ENCODE results near the gene CD180.

CD180 gene

GRCh38 chr5:67202828-67203227, 6.2 kb upstream of the CD180 start:
- Histone ChIP-seq H3K27me3 (replicated peaks; ENCODE audit: control insufficient read depth, insufficient read depth, low read length, poor library complexity, severe bottlenecking) (no peaks in the 10 kb centered on the region), H3K27ac (ENCODE audit: insufficient read depth, low read length, poor library complexity, severe bottlenecking) (peak overlapping the region; percentile 30), H3K4me1 (ENCODE audit: control insufficient read depth, insufficient read depth, low read length, poor library complexity, severe bottlenecking) (peaks cover 49% of the 10 kb centered on the region), H3K4me3 (ENCODE audit: insufficient read depth, low read depth, low read length, poor library complexity, severe bottlenecking) (no peak overlapping the region), H3K9me3 (ENCODE audit: control insufficient read depth, low read length) (peaks cover 4% of the 10 kb centered on the region), H3K36me3 (ENCODE audit: control insufficient read depth, insufficient read depth, low read length) (no peaks in the 10 kb centered on the region)
- DNase-seq: no peak

GRCh38 chr5:67201897-67202549, 5.4 kb upstream of the CD180 start:
- H3K4me3 ChIP-seq (ENCODE audit: insufficient read depth, low read depth, low read length, poor library complexity, severe bottlenecking): no peak overlapping the region
- DNase-seq: no peak
- H3K27me3 ChIP-seq (replicated peaks; ENCODE audit: control insufficient read depth, insufficient read depth, low read length, poor library complexity, severe bottlenecking): no peaks in the 10 kb centered on the region
- H3K27ac ChIP-seq (ENCODE audit: insufficient read depth, low read length, poor library complexity, severe bottlenecking): peak overlapping the region; percentile 6
- H3K4me1 ChIP-seq (ENCODE audit: control insufficient read depth, insufficient read depth, low read length, poor library complexity, severe bottlenecking): peaks cover 41% of the 10 kb centered on the region
- no peaks in the 10 kb centered on the region for H3K36me3 ChIP-seq (ENCODE audit: control insufficient read depth, insufficient read depth, low read length)
- peaks cover 4% of the 10 kb centered on the region for H3K9me3 ChIP-seq (ENCODE audit: control insufficient read depth, low read length)

GRCh38 chr5:67200809-67201562, 4.4 kb upstream of the CD180 start:
- Histone ChIP-seq H3K27ac (ENCODE audit: insufficient read depth, low read length, poor library complexity, severe bottlenecking) (no peak overlapping the region), H3K4me3 (ENCODE audit: insufficient read depth, low read depth, low read length, poor library complexity, severe bottlenecking) (no peak overlapping the region), H3K9me3 (ENCODE audit: control insufficient read depth, low read length) (peaks cover 4% of the 10 kb centered on the region), H3K4me1 (ENCODE audit: control insufficient read depth, insufficient read depth, low read length, poor library complexity, severe bottlenecking) (peaks cover 36% of the 10 kb centered on the region), H3K27me3 (replicated peaks; ENCODE audit: control insufficient read depth, insufficient read depth, low read length, poor library complexity, severe bottlenecking) (no peaks in the 10 kb centered on the region), H3K36me3 (ENCODE audit: control insufficient read depth, insufficient read depth, low read length) (no peaks in the 10 kb centered on the region)
- no peak for DNase-seq

GRCh38 chr5:67199859-67200258, 3.3 kb upstream of the CD180 start:
- Histone ChIP-seq H3K4me3 (ENCODE audit: insufficient read depth, low read depth, low read length, poor library complexity, severe bottlenecking) (no peak overlapping the region), H3K36me3 (ENCODE audit: control insufficient read depth, insufficient read depth, low read length) (no peaks in the 10 kb centered on the region), H3K27me3 (replicated peaks; ENCODE audit: control insufficient read depth, insufficient read depth, low read length, poor library complexity, severe bottlenecking) (no peaks in the 10 kb centered on the region), H3K4me1 (ENCODE audit: control insufficient read depth, insufficient read depth, low read length, poor library complexity, severe bottlenecking) (peaks cover 25% of the 10 kb centered on the region), H3K9me3 (ENCODE audit: control insufficient read depth, low read length) (peaks cover 4% of the 10 kb centered on the region), H3K27ac (ENCODE audit: insufficient read depth, low read length, poor library complexity, severe bottlenecking) (no peak overlapping the region)
- no peak for DNase-seq

GRCh38 chr5:67198917-67199316, 2.3 kb upstream of the CD180 start:
- H3K4me3 ChIP-seq (ENCODE audit: insufficient read depth, low read depth, low read length, poor library complexity, severe bottlenecking): no peak overlapping the region
- H3K9me3 ChIP-seq (ENCODE audit: control insufficient read depth, low read length): peaks cover 4% of the 10 kb centered on the region
- H3K27me3 ChIP-seq (replicated peaks; ENCODE audit: control insufficient read depth, insufficient read depth, low read length, poor library complexity, severe bottlenecking): no peaks in the 10 kb centered on the region
- H3K36me3 ChIP-seq (ENCODE audit: control insufficient read depth, insufficient read depth, low read length): no peaks in the 10 kb centered on the region
- no peak overlapping the region for H3K27ac ChIP-seq (ENCODE audit: insufficient read depth, low read length, poor library complexity, severe bottlenecking)
- peaks cover 15% of the 10 kb centered on the region for H3K4me1 ChIP-seq (ENCODE audit: control insufficient read depth, insufficient read depth, low read length, poor library complexity, severe bottlenecking)
- no peak for DNase-seq

GRCh38 chr5:67197536-67197935, 937 bp upstream of the CD180 start:
- H3K27me3 ChIP-seq (replicated peaks; ENCODE audit: control insufficient read depth, insufficient read depth, low read length, poor library complexity, severe bottlenecking): no peaks in the 10 kb centered on the region
- no peak overlapping the region for H3K27ac ChIP-seq (ENCODE audit: insufficient read depth, low read length, poor library complexity, severe bottlenecking)
- no peaks in the 10 kb centered on the region for H3K36me3 ChIP-seq (ENCODE audit: control insufficient read depth, insufficient read depth, low read length)
- peaks cover 4% of the 10 kb centered on the region for H3K9me3 ChIP-seq (ENCODE audit: control insufficient read depth, low read length)
- H3K4me3 ChIP-seq (ENCODE audit: insufficient read depth, low read depth, low read length, poor library complexity, severe bottlenecking): no peak overlapping the region
- H3K4me1 ChIP-seq (ENCODE audit: control insufficient read depth, insufficient read depth, low read length, poor library complexity, severe bottlenecking): peaks cover 6% of the 10 kb centered on the region
- DNase-seq: no peak

GRCh38 chr5:67195406-67196275, 958 bp downstream of the CD180 start:
- peaks cover 2% of the 10 kb centered on the region for H3K4me1 ChIP-seq (ENCODE audit: control insufficient read depth, insufficient read depth, low read length, poor library complexity, severe bottlenecking)
- no peaks in the 10 kb centered on the region for H3K36me3 ChIP-seq (ENCODE audit: control insufficient read depth, insufficient read depth, low read length)
- no peak for DNase-seq
- no peaks in the 10 kb centered on the region for H3K27me3 ChIP-seq (replicated peaks; ENCODE audit: control insufficient read depth, insufficient read depth, low read length, poor library complexity, severe bottlenecking)
- H3K9me3 ChIP-seq (ENCODE audit: control insufficient read depth, low read length): peaks cover under 1% of the 10 kb centered on the region
- no peak overlapping the region for H3K4me3 ChIP-seq (ENCODE audit: insufficient read depth, low read depth, low read length, poor library complexity, severe bottlenecking)
- H3K27ac ChIP-seq (ENCODE audit: insufficient read depth, low read length, poor library complexity, severe bottlenecking): no peak overlapping the region

- H3K27me3 ChIP-seq (replicated peaks; ENCODE audit: control insufficient read depth, insufficient read depth, low read length, poor library complexity, severe bottlenecking): no peaks in the 10 kb centered on the region
- H3K4me1 ChIP-seq (ENCODE audit: control insufficient read depth, insufficient read depth, low read length, poor library complexity, severe bottlenecking): peaks cover 4% of the 10 kb centered on the region
- no peak overlapping the region for H3K4me3 ChIP-seq (ENCODE audit: insufficient read depth, low read depth, low read length, poor library complexity, severe bottlenecking)
- H3K27ac ChIP-seq (ENCODE audit: insufficient read depth, low read length, poor library complexity, severe bottlenecking): no peak overlapping the region
- H3K36me3 ChIP-seq (ENCODE audit: control insufficient read depth, insufficient read depth, low read length): no peaks in the 10 kb centered on the region
- DNase-seq: no peak
- no peaks in the 10 kb centered on the region for H3K9me3 ChIP-seq (ENCODE audit: control insufficient read depth, low read length)
Observed at GRCh38 chr5:67194166-67194565, 2.4 kb downstream of the CD180 start.

GRCh38 chr5:67193439-67193807, 3.2 kb downstream of the CD180 start:
- DNase-seq: no peak
- no peaks in the 10 kb centered on the region for H3K9me3 ChIP-seq (ENCODE audit: control insufficient read depth, low read length)
- H3K27ac ChIP-seq (ENCODE audit: insufficient read depth, low read length, poor library complexity, severe bottlenecking): no peak overlapping the region
- no peak overlapping the region for H3K4me3 ChIP-seq (ENCODE audit: insufficient read depth, low read depth, low read length, poor library complexity, severe bottlenecking)
- H3K36me3 ChIP-seq (ENCODE audit: control insufficient read depth, insufficient read depth, low read length): no peaks in the 10 kb centered on the region
- no peaks in the 10 kb centered on the region for H3K27me3 ChIP-seq (replicated peaks; ENCODE audit: control insufficient read depth, insufficient read depth, low read length, poor library complexity, severe bottlenecking)
- H3K4me1 ChIP-seq (ENCODE audit: control insufficient read depth, insufficient read depth, low read length, poor library complexity, severe bottlenecking): peaks cover 11% of the 10 kb centered on the region

All from effector memory CD4-positive, alpha-beta T cell (primary cell).